K562 (cell line): ENCODE measurements around the gene CCNL1. TPM values are rescaled to one million over a fixed set of nuclear protein-coding genes. Genes with fewer than 3 reads are reported as not detected.

ENCODE experiments used
- CTCF ChIP-seq, 3 experiments: IDR thresholded peaks in 2 of 3; conservative IDR thresholded peaks in 1 of 3; 2 replicates each; pipeline ENCODE4 v1.5.1; 2011 to 2012; ENCODE audit warnings: low read length in 3 of 3, mild to moderate bottlenecking in 3 of 3, control low read depth in 2 of 3, improper control_type of control experiment in 1 of 3, inconsistent platforms in 1 of 3, low read depth in 1 of 3, mixed read lengths in 1 of 3, moderate library complexity in 1 of 3; ENCODE audit not compliant: insufficient read depth in 2 of 3
- E2F6 ChIP-seq, 2 experiments: IDR thresholded peaks; 2 replicates each; pipeline ENCODE4 v1.6.1; 2011; ENCODE audit warnings: borderline replicate concordance in 1 of 2, control low read depth in 1 of 2, low read depth in 1 of 2, low read length in 1 of 2, mild to moderate bottlenecking in 1 of 2, mixed read lengths in 1 of 2, moderate library complexity in 1 of 2; ENCODE audit not compliant: insufficient read depth in 1 of 2, insufficient read length in 1 of 2, poor library complexity in 1 of 2, severe bottlenecking in 1 of 2; ENCODE audit errors: extremely low read depth in 1 of 2
- MEF2A ChIP-seq: IDR thresholded peaks from 2 replicates; pipeline ENCODE4 v1.6.1; 2011; ENCODE audit warnings: low read depth, mild to moderate bottlenecking, low read length, moderate library complexity; ENCODE audit not compliant: control insufficient read depth
- MGA ChIP-seq: fragments of 450-650 bp; IDR thresholded peaks from 2 replicates; pipeline ENCODE4 v1.6.1; 2016; ENCODE audit warnings: mild to moderate bottlenecking, moderate library complexity
- ZBTB2 ChIP-seq: fragments of 450-650 bp; IDR thresholded peaks from 2 replicates; pipeline ENCODE4 v1.6.1; 2016; ENCODE audit warnings: antibody characterized with exemption
- ZNF395 ChIP-seq: fragments of 200-800 bp; sonication (Bioruptor generic); IDR thresholded peaks from 2 replicates; pipeline ENCODE4 v1.6.1; 2017; ENCODE audit warnings: missing genetic modification characterization, missing compliant biosample characterization
- polyA plus RNA-seq, 8 experiments: library from polyadenylated mRNA; depleted of rRNA in 4 of 8; stranded (reverse) in 5 of 8; unstranded in 3 of 8; fragments of >200 nt; fragmentation: Nextera tagmentation in 2 of 8; fragmentation: Illumina TruSeq in 1 of 8; extraction: Ambion mirVana in 2 of 8; extraction: Trizol in 1 of 8; gene quantifications; 2 replicates each; pipeline versions ENCODE4 v1.2.1 to v1.2.3, GENCODE V29; 2011 to 2014; ENCODE audit warnings: inconsistent platforms in 1 of 8, missing spikeins in 1 of 8
- total RNA-seq, 7 experiments: library from RNA; depleted of rRNA in 6 of 7; stranded (reverse); fragments of >200 nt in 6 of 7; fragmentation: Illumina TruSeq in 2 of 7; extraction: Trizol in 2 of 7; gene quantifications; 2 replicates each; pipeline versions ENCODE4 v1.2.1 to v1.2.3, GENCODE V29; 2011 to 2021; ENCODE audit warnings: low replicate concordance in 1 of 7

Gene CCNL1
- total and polyA plus RNA-seq, 9 of the 15 experiments (the other 6 are each of a cell fraction or from before 2014, with no cell fraction given): 16.1 to 186 (median 132) TPM

GRCh38 chr3:157160658-157161424 is 894 bp upstream of the CCNL1 start (continued):
- TF ChIP-seq MGA (peak; percentile 39; the same call in 1 of the 2 replicates), ZNF395 (CRISPR knock-in tag) (peak; percentile 43), MEF2A (peak; percentile 91), E2F6 (IDR thresholded peaks at IDR 0.05; ENCODE audit: borderline replicate concordance in 1 of 2, extremely low read depth in 1 of 2, insufficient read depth in 1 of 2, insufficient read length in 1 of 2, low read depth in 1 of 2, low read length in 1 of 2, poor library complexity in 1 of 2, severe bottlenecking in 1 of 2) (peak in 1 of 2 experiments; percentile 32), ZBTB2 (no peak), CTCF (IDR thresholded peaks at IDR 0.05 in 2 of 3, conservative IDR thresholded peaks at IDR 0.05 in 1 of 3; ENCODE audit: insufficient read depth in 2 of 3, low read depth in 1 of 3, low read length in 3 of 3) (0 out of 6 replicates have a peak, but pooled peaks of 1 of the 3 experiments have one; percentile 2)
